A549 (cell line): ENCODE measurements around the gene ABCA13. TPM values are rescaled to one million over a fixed set of nuclear protein-coding genes. Genes with fewer than 3 reads are reported as not detected.

ENCODE experiments used
- ATAC-seq, 2 experiments: fragments of 200-7000 bp in 1 of 2; fragments of >200 bp in 1 of 2; cut with Nextera tagmentation in 1 of 2; cut with Tn5 transposase in 1 of 2; 3 replicates each; pipeline versions ENCODE4 v1.8.0 to v1.9.1; 2018 to 2020; ENCODE audit warnings: mild to moderate bottlenecking in 1 of 2, moderate library complexity in 1 of 2
- CTCF ChIA-PET: fragments of 300-600 bp; sonication (Branson Sonifier 250); formaldehyde crosslinking; extraction: SDS; loops from one replicate; lab custom pipeline; 2021; ENCODE audit warnings: antibody characterized with exemption, inconsistent platforms; lab: Yijun Ruan, JAX
- POLR2A ChIA-PET: fragments of 350-600 bp; formaldehyde crosslinking; extraction: SDS; loops from one replicate; lab custom pipeline; 2021; ENCODE audit warnings: antibody characterized with exemption, inconsistent platforms; lab: Yijun Ruan, JAX
- DNase-seq, 2 experiments: peaks; one replicate each; pipeline versions ENCODE4 v3.0.0 to v3.0.0-alpha.2; 2011 to 2016; ENCODE audit warnings: low read depth in 1 of 2, low spot score in 1 of 2
- FAIRE-seq: peaks from 2 replicates; lab custom pipeline; 2011; peaks lifted over from hg19 to GRCh38; lab: Jason Lieb, UNC
- H3K27ac ChIP-seq, 2 experiments: fragments of >200 bp; sonication (Bioruptor Twin); formaldehyde crosslinking; 3 replicates each; pipeline ENCODE4 v1.5.1; 2016 to 2017
- H3K4me1 ChIP-seq: fragments of >200 bp; sonication (Bioruptor Twin); formaldehyde crosslinking; 3 replicates; pipeline ENCODE4 v1.6.1; 2016
- H3K4me2 ChIP-seq: fragments of >200 bp; sonication (Bioruptor Twin); formaldehyde crosslinking; 3 replicates; pipeline ENCODE4 v1.6.1; 2016
- H3K4me3 ChIP-seq: fragments of >200 bp; sonication (Bioruptor Twin); formaldehyde crosslinking; 3 replicates; pipeline ENCODE4 v1.5.1; 2016
- H3K9me3 ChIP-seq: fragments of >200 bp; sonication (Bioruptor Twin); formaldehyde crosslinking; 3 replicates; pipeline ENCODE4 v1.6.1; 2016
- BCL3 ChIP-seq: fragments of >200 bp; sonication (Bioruptor Twin); formaldehyde crosslinking; IDR thresholded peaks from 3 replicates; pipeline ENCODE4 v1.6.1; 2016
- CEBPB ChIP-seq, 2 experiments: fragments of >200 bp in 1 of 2; sonication (Bioruptor Twin) in 1 of 2; formaldehyde crosslinking in 1 of 2; IDR thresholded peaks; 2 replicates each; pipeline ENCODE4 v1.6.1; 2012 to 2016
- ELK1 ChIP-seq: fragments of 150-350 bp; IDR thresholded peaks from 2 replicates; pipeline ENCODE4 v1.6.1; 2014; ENCODE audit warnings: low read depth, mild to moderate bottlenecking, low read length
- FOSB ChIP-seq: fragments of 250-450 bp; sonication (Bioruptor Pico); IDR thresholded peaks from 2 replicates; pipeline ENCODE4 v1.5.0; 2020; ENCODE audit warnings: mild to moderate bottlenecking, moderate library complexity
- FOSL2 ChIP-seq, 2 experiments: fragments of 450-650 bp in 1 of 2; fragments of >200 bp in 1 of 2; sonication (Bioruptor Twin) in 1 of 2; formaldehyde crosslinking; IDR thresholded peaks; 2 replicates each; pipeline versions ENCODE4 v1.5.0 to v1.6.1; 2016 to 2020; ENCODE audit warnings: mild to moderate bottlenecking in 1 of 2, moderate library complexity in 1 of 2
- FOXS1 ChIP-seq: fragments of 250-450 bp; sonication (Bioruptor Pico); IDR thresholded peaks from 2 replicates; pipeline ENCODE4 v1.5.0; 2020; ENCODE audit warnings: mild to moderate bottlenecking, moderate library complexity
- HDAC2 ChIP-seq: fragments of 200-600 bp; sonication (generic); IDR thresholded peaks from 2 replicates; pipeline ENCODE4 v1.6.1; 2016
- HMGXB4 ChIP-seq: fragments of 250-450 bp; sonication (Bioruptor Pico); IDR thresholded peaks from 2 replicates; pipeline ENCODE4 v1.5.0; 2021; ENCODE audit warnings: mild to moderate bottlenecking, moderate library complexity, borderline replicate concordance
- HOXB5 ChIP-seq: fragments of 250-450 bp; sonication (Bioruptor Pico); IDR thresholded peaks from 2 replicates; pipeline ENCODE4 v1.5.0; 2020; ENCODE audit warnings: mild to moderate bottlenecking, moderate library complexity
- MAZ ChIP-seq: fragments of 150-350 bp; IDR thresholded peaks from 2 replicates; pipeline ENCODE4 v1.6.1; 2014; ENCODE audit warnings: antibody characterized with exemption, low read depth, low read length, borderline replicate concordance
- NFE2L2 ChIP-seq: fragments of 150-350 bp; conservative IDR thresholded peaks from 2 replicates; pipeline ENCODE4 v1.6.1; 2014; ENCODE audit warnings: low read length
- PHF8 ChIP-seq: fragments of 200-600 bp; sonication (generic); IDR thresholded peaks from 2 replicates; pipeline ENCODE4 v1.6.1; 2016; ENCODE audit warnings: low read depth, mild to moderate bottlenecking, antibody characterized with exemption, moderate library complexity, borderline replicate concordance
- POLR2A ChIP-seq: IDR thresholded peaks from 2 replicates; pipeline ENCODE4 v1.6.1; 2012; ENCODE audit warnings: mild to moderate bottlenecking, low read length
- RCOR1 ChIP-seq: fragments of 150-350 bp; IDR thresholded peaks from 2 replicates; pipeline ENCODE4 v1.6.1; 2014; ENCODE audit warnings: antibody characterized with exemption, low read length, low read depth
- RNF2 ChIP-seq: fragments of 200-600 bp; sonication (generic); IDR thresholded peaks from 2 replicates; pipeline ENCODE4 v1.6.1; 2016; ENCODE audit warnings: low read depth, mild to moderate bottlenecking, antibody characterized with exemption, moderate library complexity, borderline replicate concordance
- TP53 ChIP-seq: fragments of 250-450 bp; sonication (Bioruptor Pico); IDR thresholded peaks from 2 replicates; pipeline ENCODE4 v1.5.0; 2021; ENCODE audit warnings: mild to moderate bottlenecking, moderate library complexity
- ZFP36 ChIP-seq: fragments of 450-650 bp; IDR thresholded peaks from 2 replicates; pipeline ENCODE4 v1.6.1; 2014; ENCODE audit warnings: borderline replicate concordance; ENCODE audit not compliant: partially characterized antibody
- ZNF302 ChIP-seq: fragments of 250-450 bp; sonication (Bioruptor Pico); IDR thresholded peaks from 2 replicates; pipeline ENCODE4 v1.9.0; 2021; ENCODE audit warnings: inconsistent platforms, mild to moderate bottlenecking, moderate library complexity
- WGBS: methylation state at CpG from one replicate; pipeline ENCODE4 v1.1.6; 2017; ENCODE audit errors: missing lambda C conversion rate; 5-methylcytosine and 5-hydroxymethylcytosine counted together
- polyA minus RNA-seq: library from RNA; depleted of rRNA, polyadenylated mRNA; stranded (reverse); fragments of >200 nt; gene quantifications from 2 replicates; pipeline ENCODE4 v1.2.3, GENCODE V29; 2011; rRNA and poly(A)+ RNA removed
- polyA plus RNA-seq, 4 experiments: library from polyadenylated mRNA; depleted of rRNA in 3 of 4; stranded (reverse); fragments of >200 nt; fragmentation: RNase III in 1 of 4; extraction: RNeasy Plus Mini Kit Qiagen cat#74134 plus additional on column Dnase treatment in 1 of 4; gene quantifications; 2 replicates in 3 of 4; 3 replicates in 1 of 4; pipeline ENCODE4 v1.2.3, GENCODE V29; 2011 to 2017

Gene ABCA13
- 0.01 TPM in 2 replicates for polyA plus RNA-seq (2011; rRNA removed)
- polyA plus RNA-seq (2012; cell fraction: cytosol; rRNA removed) = 0.01 TPM in 2 replicates
- 0.01 and 0.04 TPM in 2 replicates for polyA plus RNA-seq (2012; cell fraction: nucleus; rRNA removed)
- polyA plus RNA-seq (2017; fragmentation: RNase III; extraction: RNeasy Plus Mini Kit Qiagen cat#74134 plus additional on column Dnase treatment) = not detected in 3 replicates
- 0.17 TPM in 1 of 2 replicates, not detected in the other for polyA minus RNA-seq

DNA sequence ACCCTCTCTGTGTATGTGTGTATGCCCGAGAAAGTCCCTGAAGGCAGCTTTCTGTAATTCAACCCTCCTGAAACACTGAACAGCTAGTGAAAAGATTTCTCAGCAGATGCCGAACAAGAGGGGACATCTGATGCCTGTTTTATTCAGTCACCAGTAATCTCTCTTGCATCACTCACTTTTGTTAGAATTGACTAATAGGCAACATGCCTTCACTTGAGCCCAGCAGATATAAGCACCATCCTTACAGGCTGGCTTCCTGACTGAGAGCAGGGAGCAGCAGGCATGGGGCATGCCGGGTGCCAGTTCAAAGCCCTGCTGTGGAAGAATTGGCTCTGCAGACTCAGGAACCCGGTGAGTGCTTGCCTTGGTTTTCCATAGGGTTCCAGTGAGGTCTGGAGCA lies at the start of gene ABCA13:
ABCA13 (plus strand) TSS at position 257 of the 400 bp plus-strand sequence; CDS start at position 283, 26 bp downstream.
- Histone ChIP-seq H3K4me3 (no peak within 1 kb of the TSS), H3K27ac (no peak within 1 kb of the TSS), H3K4me2 (no peak within 1 kb of the TSS), H3K4me1 (0 out of 3 replicates have a peak, but pooled peaks cover 4% of the 10 kb centered on the region), H3K9me3 (peaks cover 7% of the 10 kb centered on the region; the same call in 1 of the 3 replicates)
- 28% methylated on average over 4 of the region's 4 CpGs for whole genome bisulfite sequencing
- ATAC-seq (peak in 1 of 2 experiments; percentile 38; a peak in 2 of 6 replicates), FAIRE-seq (no peak), DNase-seq (no peak)
- TF ChIP-seq ZFP36 = no peak
- TF ChIP-seq HDAC2 = no peak
- no peak for TF ChIP-seq NFE2L2
- no peak for TF ChIP-seq PHF8
- no peak for TF ChIP-seq FOSL2 (IDR thresholded peaks at IDR 0.05)
- TF ChIP-seq FOSL2 (CRISPR knock-in tag; IDR thresholded peaks at IDR 0.05) = no peak
- no peak for TF ChIP-seq ELK1
- TF ChIP-seq BCL3 = no peak
- TF ChIP-seq CEBPB (IDR thresholded peaks at IDR 0.05) = no peak
- TF ChIP-seq FOXS1 (CRISPR knock-in tag) = no peak
- ChIA-PET CTCF (no interaction called here), POLR2A (no interaction called here)

DNA sequence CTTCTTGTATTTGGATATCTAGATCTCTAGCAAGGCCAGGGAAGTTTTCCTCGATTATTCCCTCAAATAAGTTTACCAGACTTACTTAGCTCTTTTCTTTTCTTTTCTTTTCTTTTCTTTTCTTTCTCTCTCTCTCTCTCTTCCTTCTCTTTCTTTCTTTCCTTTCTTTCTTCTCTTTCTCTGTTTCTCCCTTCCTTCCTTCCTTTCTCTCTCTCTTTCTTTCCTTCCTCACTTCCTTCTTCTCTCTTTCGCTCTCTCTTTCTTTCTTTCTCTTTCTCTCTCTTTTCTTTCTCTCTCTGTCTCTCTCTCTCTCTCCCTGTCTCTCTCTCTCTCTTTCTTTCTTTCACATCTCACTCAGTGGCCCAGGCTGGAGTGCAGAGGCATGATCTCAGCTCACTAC lies 45.2 kb upstream of the ABCA13 start:
- DNase-seq (no peak), FAIRE-seq (no peak)
- no peaks in the 10 kb centered on the region for H3K4me1 ChIP-seq
- no peak overlapping the region for H3K27ac ChIP-seq
- WGBS = 22% methylated on average over 2 of the region's 2 CpGs
- no peaks in the 10 kb centered on the region for H3K9me3 ChIP-seq
- TF ChIP-seq FOXS1 (CRISPR knock-in tag) (no peak), CEBPB (IDR thresholded peaks at IDR 0.05) (no peak), MAZ (no peak), ZFP36 (no peak), FOSL2 (IDR thresholded peaks at IDR 0.05) (no peak), FOSL2 (CRISPR knock-in tag; IDR thresholded peaks at IDR 0.05) (no peak), FOSB (CRISPR knock-in tag) (no peak), ZNF302 (CRISPR knock-in tag) (no peak), POLR2A (no peak), RNF2 (no peak), BCL3 (no peak), HOXB5 (CRISPR knock-in tag) (no peak), HMGXB4 (no peak), RCOR1 (no peak), TP53 (CRISPR knock-in tag) (no peak)
- TF ChIP-seq, all 56 proteins: peak for 0
- ChIA-PET CTCF (interaction anchor here (1.1 kb wide), 1 partner anchor 29 kb away, joined by 4 read pairs; no protein-coding TSS in a partner anchor), POLR2A (no interaction called here)
- ATAC-seq = no peak
- no peak overlapping the region for H3K4me2 ChIP-seq
- H3K4me3 ChIP-seq = no peak overlapping the region
